H1 (cell line): ENCODE results near the gene SPATS2. TPM values are rescaled to one million over a fixed set of nuclear protein-coding genes. Genes with fewer than 3 reads are reported as not detected.

Experiments used
- CTCF ChIA-PET: fragments of 300-600 bp; sonication (Branson Sonifier 250); formaldehyde crosslinking; loops from one replicate; lab custom pipeline; 2021; ENCODE audit not compliant: partially characterized antibody; lab: Charles Lee
- POLR2A ChIA-PET: fragments of 300-600 bp; sonication (Branson Sonifier 250); formaldehyde crosslinking; loops from one replicate; lab custom pipeline; 2021; ENCODE audit warnings: inconsistent platforms; ENCODE audit not compliant: partially characterized antibody; lab: Charles Lee
- DNase-seq, 2 experiments: peaks; one replicate each; pipeline versions ENCODE4 v3.0.0 to v3.0.0-alpha.2; 2010 to 2022; ENCODE audit warnings: low spot score in 2 of 2, low read depth in 1 of 2, mixed read lengths in 1 of 2
- FAIRE-seq: peaks from 2 replicates; lab custom pipeline; 2011; peaks lifted over from hg19 to GRCh38; lab: Jason Lieb, UNC
- H2AFZ ChIP-seq: 2 replicates; pipeline ENCODE4 v1.8.1; 2012; ENCODE audit warnings: low read length, inconsistent platforms
- H2AK5ac ChIP-seq: 2 replicates; pipeline ENCODE4 v1.6.1; 2013; ENCODE audit warnings: low read depth, low read length
- H2BK120ac ChIP-seq: replicated peaks from 2 replicates; pipeline ENCODE3; 2013; ENCODE audit warnings: low read depth, low read length, inconsistent platforms
- H2BK12ac ChIP-seq: 2 replicates; pipeline ENCODE4 v1.6.1; 2013; ENCODE audit warnings: low read depth, low read length
- H2BK15ac ChIP-seq: 2 replicates; pipeline ENCODE4 v1.6.1; 2013; ENCODE audit warnings: low read length
- H2BK20ac ChIP-seq: 2 replicates; pipeline ENCODE4 v1.6.1; 2013; ENCODE audit warnings: low read length
- H2BK5ac ChIP-seq: 2 replicates; pipeline ENCODE4 v1.6.1; 2013; ENCODE audit warnings: low read depth, low read length
- H3K14ac ChIP-seq: 2 replicates; pipeline ENCODE4 v1.6.1; 2013; ENCODE audit warnings: inconsistent platforms; ENCODE audit not compliant: insufficient read length
- H3K18ac ChIP-seq: 2 replicates; pipeline ENCODE4 v1.6.1; 2013; ENCODE audit warnings: low read length; ENCODE audit errors: extremely low read depth
- H3K23ac ChIP-seq: 2 replicates; pipeline ENCODE4 v1.6.1; 2013; ENCODE audit warnings: inconsistent platforms; ENCODE audit not compliant: insufficient read length
- H3K23me2 ChIP-seq: 2 replicates; pipeline ENCODE4 v1.6.1; 2013; ENCODE audit warnings: low read depth, low read length
- H3K27ac ChIP-seq: 2 replicates; pipeline ENCODE4 v1.6.1; 2011; ENCODE audit warnings: low read depth, low read length, inconsistent platforms
- H3K27me3 ChIP-seq, 4 experiments: replicated peaks in 1 of 4; 1 replicate in 1 of 4; 2 replicates in 3 of 4; pipeline versions ENCODE4 v1.6.1 to v1.8.1; 2011 to 2013; ENCODE audit warnings: low read length in 3 of 4, mild to moderate bottlenecking in 3 of 4, inconsistent platforms in 2 of 4, mixed read lengths in 2 of 4, moderate library complexity in 1 of 4; ENCODE audit not compliant: control insufficient read depth in 3 of 4, insufficient read depth in 3 of 4; ENCODE audit errors: extremely low read depth in 1 of 4
- H3K36me3 ChIP-seq, 4 experiments: 2 replicates each; pipeline versions ENCODE4 v1.6.1 to v1.8.1; 2011 to 2013; ENCODE audit warnings: mild to moderate bottlenecking in 4 of 4, low read length in 3 of 4, moderate library complexity in 2 of 4, control low read depth in 1 of 4, inconsistent platforms in 1 of 4; ENCODE audit not compliant: insufficient read depth in 4 of 4, control insufficient read depth in 2 of 4
- H3K4ac ChIP-seq: replicated peaks from 2 replicates; pipeline ENCODE3; 2013; ENCODE audit warnings: low read length, low read depth, mixed read lengths, inconsistent platforms; ENCODE audit not compliant: insufficient read length
- H3K4me1 ChIP-seq, 4 experiments: replicated peaks in 1 of 4; 1 replicate in 1 of 4; 2 replicates in 3 of 4; pipeline versions ENCODE4 v1.6.1 to v1.8.1; 2011 to 2013; ENCODE audit warnings: low read length in 3 of 4, inconsistent platforms in 2 of 4, mixed read lengths in 1 of 4; ENCODE audit not compliant: insufficient read depth in 4 of 4, control insufficient read depth in 3 of 4
- H3K4me2 ChIP-seq, 2 experiments: 2 replicates each; pipeline versions ENCODE4 v1.6.1 to v1.8.1; 2011 to 2013; ENCODE audit warnings: low read depth in 2 of 2, low read length in 2 of 2, control low read depth in 1 of 2, inconsistent platforms in 1 of 2, mild to moderate bottlenecking in 1 of 2; ENCODE audit not compliant: insufficient read depth in 1 of 2
- H3K4me3 ChIP-seq, 4 experiments: fragments of 200-600, 300-600 bp in 1 of 4; sonication (generic), shearing (Covaris generic), sonication (Bioruptor Twin) in 1 of 4; 2 replicates each; pipeline versions ENCODE4 v1.5.1 to v1.8.1; 2011 to 2016; ENCODE audit warnings: low read length in 4 of 4, low read depth in 3 of 4, control low read depth in 2 of 4, inconsistent platforms in 2 of 4, mild to moderate bottlenecking in 2 of 4, mixed read lengths in 1 of 4, moderate library complexity in 1 of 4; ENCODE audit not compliant: insufficient read depth in 2 of 4; ENCODE audit errors: extremely low read depth in 1 of 4
- H3K56ac ChIP-seq: replicated peaks from 2 replicates; pipeline ENCODE3; 2013; ENCODE audit warnings: low read depth, mild to moderate bottlenecking, mixed read lengths, low read length, inconsistent platforms; ENCODE audit not compliant: insufficient read length
- H3K79me1 ChIP-seq: 2 replicates; pipeline ENCODE4 v1.6.1; 2013; ENCODE audit warnings: low read depth, low read length, control low read depth
- H3K79me2 ChIP-seq, 2 experiments: 2 replicates each; pipeline versions ENCODE4 v1.6.1 to v1.8.1; 2012 to 2013; ENCODE audit warnings: low read length in 2 of 2, mild to moderate bottlenecking in 2 of 2, inconsistent platforms in 1 of 2; ENCODE audit not compliant: insufficient read depth in 2 of 2, control insufficient read depth in 1 of 2
- H3K9ac ChIP-seq, 4 experiments: replicated peaks in 1 of 4; 1 replicate in 1 of 4; 2 replicates in 3 of 4; pipeline versions ENCODE4 v1.6.1 to v1.8.1; 2011 to 2013; ENCODE audit warnings: low read depth in 3 of 4, low read length in 3 of 4, control low read depth in 2 of 4, mild to moderate bottlenecking in 2 of 4, moderate library complexity in 2 of 4, inconsistent platforms in 1 of 4; ENCODE audit errors: extremely low read depth in 1 of 4
- H3K9me3 ChIP-seq, 2 experiments: 2 replicates each; pipeline versions ENCODE4 v1.6.1 to v1.8.1; 2012 to 2013; ENCODE audit warnings: mild to moderate bottlenecking in 2 of 2, moderate library complexity in 2 of 2, control low read depth in 1 of 2, inconsistent platforms in 1 of 2, low read depth in 1 of 2, low read length in 1 of 2, mixed read lengths in 1 of 2; ENCODE audit not compliant: insufficient read depth in 2 of 2
- H4K20me1 ChIP-seq, 2 experiments: replicated peaks in 1 of 2; 2 replicates each; pipeline versions ENCODE3 to v1.8.1; 2011 to 2013; ENCODE audit warnings: inconsistent platforms in 2 of 2, low read length in 2 of 2, mild to moderate bottlenecking in 1 of 2; ENCODE audit not compliant: insufficient read depth in 2 of 2, control insufficient read depth in 1 of 2
- H4K5ac ChIP-seq: 2 replicates; pipeline ENCODE4 v1.6.1; 2013; ENCODE audit warnings: low read length, low read depth, mixed read lengths, inconsistent platforms; ENCODE audit not compliant: insufficient read length
- H4K8ac ChIP-seq: 2 replicates; pipeline ENCODE4 v1.8.0; 2013; ENCODE audit warnings: mild to moderate bottlenecking, moderate library complexity, low read length, inconsistent platforms; ENCODE audit not compliant: insufficient read depth; ENCODE audit errors: extremely low read depth
- H4K91ac ChIP-seq: replicated peaks from 2 replicates; pipeline ENCODE3; 2013; ENCODE audit warnings: low read length, mixed read lengths, inconsistent platforms; ENCODE audit not compliant: insufficient read length
- EGR1 ChIP-seq: IDR thresholded peaks from 2 replicates; pipeline ENCODE4 v1.6.1; 2011; ENCODE audit warnings: low read depth, low read length, borderline replicate concordance
- WGBS, 2 experiments: shearing (Covaris generic) in 1 of 2; methylation state at CpG; one replicate each; pipeline versions ENCODE4 v1.1.6 to v1.1.7; 2013 to 2015; ENCODE audit warnings: low lambda C conversion rate in 2 of 2, mixed read lengths in 2 of 2, inconsistent platforms in 1 of 2, low coverage in 1 of 2, missing lambda C conversion rate in 1 of 2; ENCODE audit not compliant: insufficient replicate concordance in 2 of 2, insufficient coverage in 1 of 2, insufficient read length in 1 of 2; ENCODE audit errors: extremely low coverage in 1 of 2, missing lambda C conversion rate in 1 of 2; 5-methylcytosine and 5-hydroxymethylcytosine counted together
- polyA plus RNA-seq, 7 experiments: library from polyadenylated mRNA; depleted of rRNA in 3 of 7; stranded (reverse) in 5 of 7; unstranded in 2 of 7; fragments of >200 nt in 5 of 7; fragments of 200-250 nt in 2 of 7; gene quantifications; 1 replicate in 5 of 7; 2 replicates in 1 of 7; 4 replicates in 1 of 7; pipeline versions ENCODE4 v1.2.1 to v1.2.3, GENCODE V29; 2011 to 2013; ENCODE audit warnings: missing spikeins in 2 of 7, mixed read lengths in 2 of 7
- total RNA-seq: library from RNA; stranded (reverse); fragmentation: NEBNext Ultra II Directional; extraction: Animal tissue kit (Norgen Biotek cat#: 25700); gene quantifications from 2 replicates; pipeline ENCODE4 v1.2.1, GENCODE V29; 2021
- TF ChIP-seq, protein P1 (sequence below): IDR thresholded peaks from 2 replicates; pipeline ENCODE4 v1.6.1; 2012; ENCODE audit warnings: inconsistent platforms

Gene SPATS2
- total and polyA plus RNA-seq, 2 of the 8 experiments (the other 6 are each of a cell fraction or from before 2014, with no cell fraction given): 19.2 to 24.5 TPM

- FAIRE-seq (no peak), DNase-seq (no peak)
- Histone ChIP-seq H3K56ac (no peak overlapping the region), H3K9me3 (no peaks in the 10 kb centered on the region), H4K91ac (no peak overlapping the region), H4K8ac (no peak overlapping the region), H3K36me3 (no peaks in the 10 kb centered on the region), H3K18ac (no peak overlapping the region), H3K4ac (no peak overlapping the region), H2AFZ (no peak overlapping the region), H2BK120ac (no peak overlapping the region), H2BK5ac (no peak overlapping the region), H3K23ac (no peak overlapping the region), H2BK12ac (no peak overlapping the region), H2BK15ac (no peak overlapping the region), H3K9ac (no peak overlapping the region), H3K27ac (no peak overlapping the region), H3K4me1 (no peaks in the 10 kb centered on the region), H2BK20ac (no peak overlapping the region), H3K4me2 (no peak overlapping the region), H4K5ac (no peak overlapping the region), H3K79me2 (no peaks in the 10 kb centered on the region), H3K27me3 (no peaks in the 10 kb centered on the region), H3K4me3 (no peak overlapping the region), H2AK5ac (no peak overlapping the region), H3K14ac (no peak overlapping the region), H3K79me1 (no peaks in the 10 kb centered on the region), H3K23me2 (no peaks in the 10 kb centered on the region), H4K20me1 (no peaks in the 10 kb centered on the region)
- CTCF ChIA-PET: interaction anchor here (1.0 to 1.3 kb wide), 4 partner anchors 16 to 114 kb away, joined by 3 to 4 read pairs (median 3); partner anchors contain the start of gene DNAJC22
- 85% methylated on average over 1 of the region's 1 CpG; no CpG with 5 or more reads in 1 of the 2 experiments for WGBS, 2 experiments
- POLR2A ChIA-PET: interaction anchor here (0.8 to 1.0 kb wide), 2 partner anchors 9 to 10 kb away, joined by 3 read pairs; no protein-coding TSS in a partner anchor
- no peak for TF ChIP-seq EGR1
- TF ChIP-seq, protein P1, sequence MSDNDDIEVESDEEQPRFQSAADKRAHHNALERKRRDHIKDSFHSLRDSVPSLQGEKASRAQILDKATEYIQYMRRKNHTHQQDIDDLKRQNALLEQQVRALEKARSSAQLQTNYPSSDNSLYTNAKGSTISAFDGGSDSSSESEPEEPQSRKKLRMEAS: no peak
These were observed 94.0 kb downstream of the SPATS2 start for GRCh38 chr12:49461221-49461620.
